NCI-H1694 (cell line): Measurements from ENCODE around the gene SEC14L6.

Source experiments
- DNase-seq: peaks from one replicate; lab custom pipeline; 2025; lab: John Stamatoyannopoulos, UW

Gene SEC14L6

DNA sequence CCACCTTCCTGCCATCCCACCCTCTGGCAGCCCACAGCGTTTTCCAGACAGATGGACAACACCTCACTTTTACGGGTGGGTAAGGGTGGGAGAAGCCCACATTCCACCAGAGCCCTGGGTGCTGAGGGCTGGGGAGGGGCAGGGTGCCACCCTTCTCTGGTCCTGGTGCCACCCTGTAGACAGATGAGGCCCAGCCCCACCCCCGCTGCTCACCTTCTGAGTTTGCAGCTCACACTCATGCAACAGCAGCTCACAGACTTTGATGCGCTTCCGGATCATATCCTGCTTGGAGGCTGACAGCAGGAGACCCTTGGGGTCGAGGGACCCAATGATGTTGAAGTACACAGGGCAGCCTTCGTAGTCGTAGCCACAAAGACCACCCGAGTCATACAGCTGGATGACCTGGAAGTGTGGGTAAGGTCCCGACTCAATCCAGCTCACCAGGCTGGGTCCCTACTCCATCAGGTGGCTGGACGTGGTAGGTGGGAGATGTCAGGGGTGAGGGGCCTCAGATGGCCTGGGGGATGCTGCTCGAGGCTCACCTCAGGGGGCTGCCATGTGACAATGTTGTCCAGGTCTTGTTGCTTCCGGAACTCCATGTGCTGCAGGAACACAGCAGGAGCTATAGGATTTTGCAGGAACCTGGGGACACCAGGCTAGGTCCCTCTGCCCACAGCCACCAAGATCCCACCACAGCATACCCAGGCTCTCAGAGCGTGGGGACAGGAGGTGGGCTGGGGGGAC, 51.3 kb downstream of the SEC14L6 start:
- DNase-seq: no peak

- DNase-seq: no peak
Measured at GRCh38 chr22:30492144-30492543, 54.4 kb downstream of the SEC14L6 start.

DNA sequence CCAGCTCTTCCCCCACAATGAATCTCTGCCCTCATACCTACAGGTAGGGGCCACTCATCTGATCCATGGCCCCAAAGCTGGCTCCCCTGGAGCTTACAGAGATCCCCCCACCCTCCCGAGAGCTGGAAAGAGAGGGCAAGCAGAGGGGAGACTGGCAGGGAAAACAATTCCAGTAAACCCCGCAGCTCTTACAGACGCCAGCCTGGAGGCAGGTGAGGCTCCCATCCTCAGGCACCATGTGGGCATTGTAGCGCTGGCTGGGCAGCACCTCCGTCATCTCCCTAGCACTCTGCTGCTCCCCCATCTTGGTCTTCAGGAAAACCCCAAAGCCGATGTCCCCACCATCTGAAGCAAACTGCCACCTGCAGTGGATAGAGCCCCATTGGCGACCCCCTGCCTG, 55.2 kb downstream of the SEC14L6 start:
- DNase-seq: no peak

DNA sequence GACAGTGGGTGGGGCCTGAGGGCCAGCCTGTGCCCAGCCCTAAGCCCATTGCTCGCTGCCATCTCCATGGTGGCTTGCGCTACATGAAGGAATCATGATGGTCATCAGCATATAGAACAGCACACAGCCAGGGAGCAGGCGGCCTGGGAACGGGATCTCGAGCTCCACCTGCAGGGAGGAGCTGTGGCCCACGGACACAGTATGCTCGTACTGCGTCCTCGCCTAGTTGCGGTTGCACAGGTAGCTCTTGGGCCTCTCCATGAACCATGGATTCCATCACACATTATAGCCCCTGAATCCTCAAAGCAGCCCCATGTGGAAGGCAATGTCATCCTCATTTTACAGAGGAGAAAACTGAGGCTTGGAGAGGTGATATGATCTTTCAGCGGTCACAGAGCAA, 56.1 kb downstream of the SEC14L6 start:
- no peak for DNase-seq

GRCh38 chr22:30488121-30488520, 58.4 kb downstream of the SEC14L6 start:
- no peak for DNase-seq

DNA sequence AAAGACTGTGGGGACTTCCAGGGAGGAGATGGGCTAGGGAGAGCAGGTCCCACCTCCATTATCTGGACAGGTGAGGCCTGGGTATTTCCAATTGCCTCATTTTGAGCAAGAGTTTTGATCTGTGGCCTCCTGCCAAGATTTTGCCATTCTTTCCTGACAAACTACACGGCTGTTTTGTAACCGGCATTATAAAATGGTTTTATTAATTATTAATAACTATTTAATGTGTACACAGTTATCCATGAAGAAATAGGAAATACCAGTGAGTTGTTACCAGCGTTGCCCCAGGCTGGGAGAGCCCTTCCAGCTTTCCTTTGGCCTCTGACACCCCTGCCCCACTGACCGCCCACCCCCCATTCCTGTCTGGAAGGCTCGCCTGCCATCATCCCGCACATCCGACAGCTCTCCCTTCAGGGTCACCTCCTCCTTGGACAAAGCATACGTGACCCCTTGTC, 59.9 kb downstream of the SEC14L6 start:
- no peak for DNase-seq

DNA sequence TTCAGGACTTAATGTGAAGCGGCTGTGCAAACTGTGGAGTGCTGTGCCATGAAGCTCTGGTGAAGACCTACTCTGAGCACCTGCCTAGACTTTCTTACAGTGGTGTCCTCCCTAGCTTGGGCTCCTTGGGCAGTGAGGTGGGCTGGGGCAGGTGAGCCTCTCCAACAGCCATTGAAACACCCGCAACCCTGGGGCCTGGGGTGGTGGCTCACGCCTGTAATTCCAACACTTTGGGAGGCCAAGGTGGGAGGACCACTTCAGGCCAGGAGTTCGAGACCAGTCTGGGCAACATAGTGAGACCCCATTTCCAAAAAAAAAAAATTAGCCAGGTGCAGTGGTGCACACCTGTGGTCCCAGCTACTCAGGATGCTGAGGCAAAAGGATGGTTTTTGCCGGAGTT, 60.4 kb downstream of the SEC14L6 start:
- no peak for DNase-seq

DNA sequence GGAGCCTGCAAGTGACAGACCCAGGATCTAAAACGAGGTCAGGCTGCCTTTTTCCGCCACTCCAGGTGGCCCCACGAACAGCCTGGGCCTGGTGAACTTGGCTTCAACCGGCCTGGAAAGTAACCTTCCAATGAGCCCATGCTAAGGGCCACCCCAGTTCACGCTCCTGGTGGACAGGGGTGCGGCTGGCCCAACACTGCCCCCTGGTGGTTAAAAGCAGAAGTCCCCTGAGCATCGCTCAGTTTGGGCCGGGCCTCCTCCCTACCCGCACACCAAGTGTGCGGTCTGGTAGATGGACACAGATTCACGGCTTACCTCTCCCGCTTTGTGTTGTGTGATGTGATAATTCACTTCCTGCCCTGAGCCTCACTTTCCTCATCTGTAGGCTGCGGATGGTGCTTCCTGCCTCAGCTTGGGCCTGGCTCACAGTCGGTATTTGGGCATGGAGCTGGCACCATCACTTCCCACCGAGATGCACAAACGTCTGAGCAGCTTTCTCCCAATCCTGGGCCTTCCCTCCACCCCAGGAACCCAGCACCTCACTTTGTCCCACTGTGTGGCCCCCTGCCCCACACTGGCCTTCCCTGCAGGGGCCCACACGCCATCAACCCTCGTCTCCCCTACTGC, 61.1 kb downstream of the SEC14L6 start:
- DNase-seq: no peak

GRCh38 chr22:30483169-30483568, 63.4 kb downstream of the SEC14L6 start:
- DNase-seq: no peak

GRCh38 chr22:30481711-30482110, 64.8 kb downstream of the SEC14L6 start:
- DNase-seq: no peak

DNA sequence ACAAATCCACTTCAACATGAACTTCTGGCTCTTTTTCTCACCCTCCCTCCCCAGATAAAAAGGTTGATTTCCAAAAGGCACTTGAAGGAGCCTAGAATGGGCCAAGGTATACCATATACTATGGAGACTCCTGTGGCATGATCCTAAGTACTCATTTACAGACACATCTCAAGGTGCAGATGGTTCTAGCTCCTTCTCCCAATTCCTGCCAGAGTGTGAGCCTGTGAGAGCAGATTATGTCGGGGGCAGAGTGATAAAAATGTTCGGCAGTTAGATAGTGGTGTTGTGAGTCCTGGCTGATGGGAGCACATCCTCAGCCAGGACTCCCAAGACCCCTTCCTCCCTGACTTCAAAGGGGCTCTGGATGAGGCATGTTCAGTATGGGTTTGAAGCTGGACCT, 66.6 kb downstream of the SEC14L6 start:
- no peak for DNase-seq

- no peak for DNase-seq
Measured at GRCh38 chr22:30474683-30475424, 71.7 kb downstream of the SEC14L6 start.

DNA sequence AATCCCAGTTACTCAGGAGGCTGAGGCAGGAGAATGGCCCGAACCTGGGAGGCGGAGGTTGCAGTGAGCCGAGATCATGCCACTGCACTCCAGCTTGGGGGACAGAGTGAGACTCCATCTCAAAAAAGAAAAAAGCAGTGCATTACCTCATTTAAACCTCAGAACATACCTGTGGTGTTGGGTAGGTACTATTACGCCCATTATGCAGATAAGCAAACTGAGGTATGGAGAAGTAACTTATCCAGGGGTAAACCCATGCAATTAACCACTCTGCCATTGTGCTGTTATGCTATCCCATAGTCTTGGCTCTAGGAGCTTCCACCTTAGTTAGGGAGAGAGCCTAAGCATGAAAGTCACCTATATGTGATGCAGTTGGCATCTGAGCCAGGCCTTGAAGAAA, 72.4 kb downstream of the SEC14L6 start:
- no peak for DNase-seq

DNA sequence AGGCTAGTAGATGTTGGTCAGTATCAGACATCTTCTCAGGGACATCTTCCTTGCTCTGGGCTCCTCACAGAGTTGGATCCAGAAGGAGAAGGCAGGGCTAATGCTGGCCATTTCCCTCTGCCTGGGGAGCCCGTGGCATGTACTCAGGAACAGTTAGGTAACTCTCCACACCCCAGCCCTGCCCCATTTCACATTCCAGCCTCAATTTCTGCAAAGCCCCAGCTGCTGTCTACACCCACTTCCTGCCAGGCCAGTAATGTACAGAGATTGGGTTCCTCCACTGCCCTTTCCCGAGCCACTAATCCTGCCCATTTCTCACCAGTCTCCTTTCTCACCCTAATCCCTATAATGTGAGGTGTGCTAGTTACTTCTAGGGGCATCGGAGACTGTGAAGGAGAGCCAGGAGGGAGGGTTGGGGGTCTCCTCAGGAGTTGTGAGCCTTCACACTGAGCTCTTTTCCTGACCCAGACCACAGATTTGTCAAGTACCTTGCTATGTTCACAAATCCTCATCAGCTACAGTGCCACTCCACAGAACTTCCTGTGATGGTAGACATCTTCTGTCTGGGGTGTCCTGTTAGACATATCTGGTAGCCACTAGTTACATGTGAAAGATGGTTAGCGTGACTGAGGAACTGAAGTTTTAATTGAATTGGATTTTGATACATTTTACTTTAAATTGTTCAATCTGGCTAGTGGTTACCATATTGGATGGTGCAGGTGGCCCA, 73.4 kb downstream of the SEC14L6 start:
- no peak for DNase-seq
